ENCODE data around the gene SC5D. TPM values are rescaled to one million over a fixed set of nuclear protein-coding genes. Genes with fewer than 3 reads are reported as not detected.

The SC5D gene
- total and polyA plus RNA-seq, 2 of the 8 experiments (the other 6 are each of a cell fraction or from before 2014, with no cell fraction given): 73.9 to 90.3 TPM

DNA sequence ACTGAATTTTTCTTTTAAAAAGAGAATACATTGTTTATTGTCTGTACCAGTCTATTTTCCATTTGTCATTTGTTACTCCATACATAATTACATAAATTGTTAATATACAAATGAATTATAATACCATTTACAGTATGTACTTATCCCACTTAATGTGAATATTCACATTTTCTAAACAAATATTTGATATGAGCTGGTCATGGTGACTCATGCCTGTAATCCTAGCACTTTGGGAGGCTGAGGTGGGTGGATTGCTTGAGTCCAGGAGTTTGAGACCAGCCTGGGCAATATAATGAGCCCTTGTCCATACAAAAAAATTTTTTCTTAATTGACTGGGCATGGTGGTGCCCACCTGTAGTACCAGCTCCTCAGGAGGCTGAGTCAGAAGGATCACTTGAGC is 6.8 kb downstream of the SC5D start (continued):
- no peak for TF ChIP-seq RBBP5 (IDR thresholded peaks at IDR 0.05; ENCODE audit: borderline replicate concordance, low read depth, low read length)
- TF ChIP-seq BRCA1 (IDR thresholded peaks at IDR 0.05; ENCODE audit: low read depth, low read length): no peak
- TF ChIP-seq YY1 (IDR thresholded peaks at IDR 0.05; ENCODE audit: low read depth, low read length): no peak

All from H1 (cell line).